HG02642 (cell line): ENCODE measurements around the gene SUN1.
A peak's percentile ranks its signal among the peaks of the same experiment; 100 is the strongest.

Source experiments
- ATAC-seq: cut with Tn5 transposase; IDR thresholded peaks from one replicate; pipeline ENCODE4 v1.9.1; 2021; ENCODE audit warnings: mild to moderate bottlenecking; ENCODE audit not compliant: unreplicated experiment, poor library complexity

SUN1 gene

DNA sequence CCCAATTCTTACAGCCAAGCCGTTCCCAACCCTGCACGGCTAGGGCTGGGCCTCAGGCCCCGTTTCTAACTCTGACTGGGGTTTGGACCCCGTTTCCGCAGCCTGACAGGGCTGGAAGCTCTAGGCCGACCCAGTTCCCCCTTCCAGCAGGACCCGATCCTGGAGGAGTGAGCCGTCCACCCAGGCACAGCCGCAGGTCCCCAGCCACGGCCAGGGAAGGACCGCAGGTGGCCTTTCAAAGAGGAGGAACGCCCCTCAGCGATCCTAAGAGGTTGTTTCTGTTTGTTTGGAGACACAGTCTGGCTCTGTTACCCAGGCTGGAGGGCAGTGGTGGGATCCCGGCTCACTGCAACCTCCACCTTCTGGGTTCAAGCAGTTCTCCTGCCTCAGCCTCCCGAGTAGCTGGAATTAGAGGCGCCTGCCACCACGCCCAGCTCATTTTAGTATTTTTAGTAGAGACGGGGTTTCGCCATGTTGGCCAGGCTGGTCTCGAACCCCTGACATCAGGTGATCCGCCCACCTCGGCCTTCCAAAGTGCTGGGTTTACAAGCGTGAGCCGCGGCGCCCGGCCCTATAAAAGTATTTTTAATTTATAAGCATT, 43.3 kb downstream of the SUN1 start:
- ATAC-seq: no peak

DNA sequence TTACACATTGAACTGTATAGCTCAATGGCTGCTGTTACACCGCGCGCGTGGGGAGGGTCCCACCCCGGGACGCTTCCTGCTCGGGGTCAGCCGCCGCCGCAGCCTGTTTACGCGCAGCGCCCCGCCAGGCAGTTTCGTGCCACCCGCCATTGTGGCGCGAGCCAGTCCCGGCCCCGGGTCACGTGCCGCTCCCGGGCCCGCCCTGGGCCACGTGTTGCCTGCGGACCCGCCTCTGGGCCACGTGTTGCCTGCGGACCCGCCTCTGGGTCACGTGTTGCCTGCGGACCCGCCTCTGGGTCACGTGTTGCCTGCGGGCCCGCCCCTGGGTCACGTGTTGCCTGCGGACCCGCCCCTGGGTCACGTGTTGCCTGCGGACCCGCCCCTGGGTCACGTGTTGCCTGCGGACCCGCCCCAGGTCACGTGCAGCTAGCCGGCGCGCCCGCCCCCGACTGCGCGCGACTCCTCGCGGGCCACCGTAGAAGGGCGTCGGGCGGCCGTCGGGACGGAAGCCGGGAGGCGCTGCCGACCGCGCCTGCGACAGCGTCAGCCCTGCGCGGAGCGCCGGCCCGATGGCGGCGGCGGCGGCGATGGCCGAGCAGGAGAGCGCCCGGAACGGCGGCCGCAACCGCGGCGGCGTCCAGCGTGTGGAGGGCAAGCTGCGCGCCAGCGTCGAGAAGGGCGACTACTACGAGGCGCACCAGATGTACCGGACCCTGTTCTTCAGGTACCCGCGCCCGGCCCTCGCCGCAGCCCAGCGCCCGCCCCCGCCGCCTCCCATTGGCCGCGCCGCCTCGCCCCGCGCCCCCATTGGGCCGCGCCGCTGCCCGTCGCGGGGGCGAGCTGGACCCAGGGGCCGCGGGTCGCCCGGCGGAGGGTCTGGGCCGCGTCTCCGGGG, 44.0 kb downstream of the SUN1 start, which contains the start of gene GET4:
Gene GET4, plus strand, starts transcription at position 478 of the 895 bp plus-strand sequence. Its CDS starts 92 bp downstream, at position 570.
- ATAC-seq: peak; percentile 81

DNA sequence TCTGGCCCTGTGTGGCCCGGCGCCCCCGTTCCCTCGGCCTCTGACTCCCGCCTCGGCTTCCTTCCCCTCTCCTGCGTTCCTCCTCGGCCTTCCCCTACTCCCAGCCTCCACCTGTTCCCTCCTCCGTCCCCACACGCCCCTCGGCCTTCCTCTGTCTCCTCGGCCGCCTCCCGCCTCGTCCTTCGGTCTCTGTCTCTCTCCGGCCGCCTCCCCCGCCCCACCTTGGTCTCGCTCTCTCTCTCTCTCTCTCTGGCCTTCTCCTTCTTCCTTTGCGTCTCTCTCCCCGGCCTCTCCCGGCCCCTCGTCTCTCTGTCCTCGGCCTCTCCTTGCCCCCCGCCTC, 44.7 kb downstream of the SUN1 start:
- no peak for ATAC-seq

DNA sequence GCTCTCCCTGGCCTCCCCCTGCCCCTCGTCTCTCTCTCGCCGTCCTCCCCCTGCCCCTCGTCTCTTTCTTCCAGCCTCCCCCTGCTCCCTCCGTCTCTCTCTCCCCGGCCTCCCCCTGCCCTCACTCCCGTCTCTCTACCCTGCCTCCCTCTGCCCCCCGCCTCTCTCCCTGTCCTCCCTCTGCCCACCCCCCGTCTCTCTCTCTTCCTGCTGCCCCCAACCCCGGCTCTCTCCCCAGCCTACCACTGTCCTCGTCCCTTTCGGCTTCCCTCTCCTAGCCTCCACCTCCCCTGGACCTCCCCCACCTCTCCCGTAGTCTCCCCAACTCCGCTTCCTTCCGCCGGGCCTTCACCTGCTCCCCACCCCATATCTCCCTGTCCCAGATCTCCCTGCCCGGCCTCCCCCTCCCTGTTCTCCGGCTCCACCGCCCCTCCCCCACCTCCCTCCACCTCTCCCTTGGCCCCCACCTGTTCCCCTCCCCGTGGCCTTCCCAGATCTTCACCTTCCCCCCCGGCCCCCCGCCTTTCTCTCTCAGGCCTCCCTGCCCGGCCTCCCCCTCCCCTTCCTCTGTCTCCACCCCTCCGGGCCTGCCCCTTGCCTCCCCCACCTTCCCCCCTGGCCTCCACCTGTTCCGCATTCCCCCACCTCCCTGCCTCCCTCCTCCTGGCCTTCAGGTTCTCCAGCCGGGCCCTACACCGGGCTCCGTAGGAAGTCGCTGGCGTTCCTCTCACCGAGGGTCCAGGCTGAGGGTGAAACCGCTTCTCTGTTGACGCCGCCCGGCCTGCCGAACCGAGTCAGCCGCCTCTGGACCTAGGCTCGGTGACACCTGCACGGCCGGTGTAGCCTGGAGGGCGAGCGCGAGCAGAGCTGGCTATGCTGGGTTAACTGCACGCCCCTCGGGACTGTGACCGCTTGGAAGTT, 45.3 kb downstream of the SUN1 start:
- no peak for ATAC-seq

DNA sequence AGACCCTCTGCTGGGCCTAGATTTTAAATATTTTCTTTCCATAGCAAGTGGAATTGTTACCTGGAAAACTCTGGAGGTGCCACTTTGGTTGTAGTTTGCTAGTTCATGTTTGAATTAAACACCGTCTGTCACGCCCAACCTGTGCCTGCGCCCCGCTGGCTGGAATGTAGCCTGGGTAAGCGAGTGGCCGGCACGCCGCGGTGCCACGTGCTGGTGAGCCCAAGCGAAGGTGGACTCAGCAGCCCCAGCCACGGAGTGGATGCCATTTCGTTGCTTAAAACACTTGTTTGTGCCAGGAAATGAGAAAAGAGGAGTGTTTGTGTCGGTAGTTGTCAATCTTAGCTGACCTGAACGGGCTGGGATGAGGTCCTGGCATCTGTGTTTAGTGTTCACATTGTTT, 46.8 kb downstream of the SUN1 start:
- no peak for ATAC-seq

- ATAC-seq: no peak
These were observed 47.4 kb downstream of the SUN1 start for GRCh38 chr7:879706-880105.

DNA sequence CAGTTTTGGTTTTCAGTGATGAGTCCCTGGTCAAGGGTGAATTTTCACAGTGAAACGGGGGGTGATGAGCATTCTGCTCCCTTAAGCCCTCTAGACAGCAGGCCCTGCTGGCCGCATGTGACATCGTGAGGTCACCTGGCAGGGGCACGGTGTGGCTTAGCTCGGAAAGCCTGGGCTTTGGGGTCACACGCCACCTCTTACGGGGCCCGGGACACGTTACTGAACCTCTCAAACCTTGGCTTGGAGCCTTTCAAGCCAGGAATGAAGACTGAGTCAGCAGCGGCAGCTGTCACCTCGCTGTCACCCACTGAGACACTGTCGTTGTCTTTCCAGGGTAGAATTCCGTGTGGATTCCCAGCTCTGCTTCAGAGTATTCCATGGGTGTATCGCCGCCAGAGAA, 48.2 kb downstream of the SUN1 start:
- ATAC-seq: no peak

DNA sequence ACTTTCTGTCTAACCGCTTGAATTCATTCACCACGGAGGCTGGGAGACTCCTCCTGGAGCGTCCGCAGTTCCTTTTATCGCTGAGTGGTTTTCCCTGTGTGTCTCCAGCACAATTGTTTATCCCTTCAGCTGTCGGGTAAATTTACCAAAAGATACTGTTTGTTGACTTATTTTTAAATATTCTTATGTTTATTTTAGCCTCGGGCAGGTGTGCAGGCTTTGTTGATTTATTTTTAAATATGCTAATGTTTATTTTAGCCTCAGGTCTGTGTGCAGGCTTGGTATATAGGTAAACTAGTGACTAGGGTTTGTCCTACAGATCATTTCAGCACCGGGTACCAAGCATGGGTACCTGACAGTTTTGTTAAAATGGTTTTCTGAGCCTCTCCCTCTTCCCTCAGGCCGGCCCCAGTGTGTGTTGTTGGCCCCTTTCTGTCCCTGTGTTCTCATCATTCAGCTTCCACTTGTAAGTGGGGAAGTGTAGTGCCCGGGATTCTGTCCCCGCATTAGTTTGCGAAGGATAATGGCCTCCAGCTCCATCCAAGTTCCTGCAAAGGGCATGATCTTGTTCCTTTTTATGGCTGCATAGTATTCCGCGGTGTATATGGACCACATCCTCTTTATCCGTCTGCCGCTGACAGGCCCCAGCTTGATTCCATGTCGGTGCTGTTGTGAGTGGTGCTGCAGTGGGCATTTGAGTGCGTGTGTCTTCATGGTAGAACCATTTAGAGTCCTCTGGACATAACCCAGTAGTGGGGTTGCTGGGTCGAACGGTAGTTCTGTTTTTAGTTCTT, 49.4 kb downstream of the SUN1 start:
- ATAC-seq: no peak

GRCh38 chr7:882336-883035, 50.2 kb downstream of the SUN1 start:
- ATAC-seq: no peak

- ATAC-seq: no peak
These were observed 51.1 kb downstream of the SUN1 start for GRCh38 chr7:883055-884021.

GRCh38 chr7:884191-885003, 52.1 kb downstream of the SUN1 start:
- ATAC-seq: no peak

GRCh38 chr7:885261-885892, 53.1 kb downstream of the SUN1 start:
- ATAC-seq: no peak

DNA sequence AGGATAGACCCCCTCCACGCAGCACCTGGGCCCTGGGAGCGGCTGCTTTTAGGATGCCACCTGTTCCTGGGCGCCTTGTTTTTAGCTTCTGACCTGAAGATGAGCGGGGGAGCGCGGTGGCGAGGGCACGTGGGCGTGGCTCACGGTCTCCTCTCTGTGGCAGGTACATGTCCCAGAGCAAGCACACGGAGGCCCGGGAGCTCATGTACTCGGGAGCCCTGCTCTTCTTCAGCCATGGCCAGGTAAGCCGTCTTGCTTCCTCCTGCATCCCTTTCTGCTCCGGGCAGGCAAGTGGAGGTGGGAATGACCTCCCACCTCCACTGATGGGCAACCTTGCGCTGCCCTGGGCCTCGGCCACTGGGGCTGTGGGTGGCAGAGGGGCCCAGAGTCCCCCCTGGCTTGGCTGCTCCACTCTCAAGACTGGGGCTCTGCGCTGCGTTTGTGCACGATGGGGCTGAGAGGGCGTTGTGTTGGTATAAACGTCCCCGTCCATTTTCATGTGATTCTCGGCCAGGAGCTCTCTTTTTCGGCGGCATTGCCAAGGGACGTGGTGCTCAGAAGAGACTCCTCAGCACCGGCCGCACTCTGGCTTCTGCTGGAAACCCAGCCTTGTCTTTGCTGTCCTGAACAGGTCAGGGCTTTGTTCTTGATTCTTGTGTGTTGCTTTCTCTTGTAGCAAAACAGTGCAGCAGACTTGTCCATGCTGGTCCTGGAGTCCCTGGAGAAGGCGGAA, 53.8 kb downstream of the SUN1 start:
- no peak for ATAC-seq

- ATAC-seq: no peak
These were observed 54.6 kb downstream of the SUN1 start for GRCh38 chr7:886626-887487.

DNA sequence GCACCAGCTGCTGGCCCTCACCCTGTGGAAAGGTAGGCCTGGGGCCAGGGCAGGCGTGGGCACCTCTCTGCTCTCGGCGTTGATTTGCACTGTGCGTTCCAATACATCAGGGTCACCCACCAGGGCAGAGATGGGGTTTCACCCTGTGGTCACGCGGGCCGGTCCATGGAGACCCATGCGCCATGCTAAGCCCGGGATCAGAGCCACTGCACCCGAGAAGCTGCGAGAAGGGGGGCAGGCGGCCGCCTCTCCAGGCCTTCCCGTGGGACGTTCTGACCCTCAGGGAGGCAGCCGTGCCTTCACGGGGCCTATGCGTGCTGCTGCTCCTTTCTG, 55.2 kb downstream of the SUN1 start:
- ATAC-seq: no peak
